Heart left ventricle (tissue), 13 donors: ENCODE data around the gene ROPN1L.

Source experiments
- POLR2A ChIP-seq, 2 donors: fragments of 450-650 bp; IDR thresholded peaks; one replicate each; pipeline ENCODE4 v1.6.1; 2017; ENCODE audit warnings: antibody characterized with exemption in 2 of 2, mild to moderate bottlenecking in 2 of 2, moderate library complexity in 2 of 2
- TF ChIP-seq, protein P1 (sequence below), 12 donors: fragments of 200-600 bp; sonication (generic) in 4 of 12; IDR thresholded peaks; one replicate each; pipeline versions ENCODE4 v1.5.0 to v1.8.0; 2018 to 2022; ENCODE audit warnings: antibody characterized with exemption in 12 of 12, mild to moderate bottlenecking in 5 of 12
- donor health status: ischemic (EF 13 %, LVEDD 7.1; RV severe dilation, severe dysfunction).
- donor health status: DM: no; HTN: yes; CAD: no.
- donor health status: DM: no; HTN: no; CAD: no.
- donor health status: ischemic (EF 25% LVEDD 6.9; RV normal size, moderate dysfunction).
- donor health status: ischemic (EF 25% LVEDD 5.7; RV mildly dilated, moderate dysfunction).
- donor health status: ischemic (EF 35%, LVEDD 5.7; RV mildly dilated, moderate dysfunction).
- donor health status: nonischemic (EF 11% LVEDD 7.7; RV severe dilation, severe dysfunction).
- donor health status: DM: yes; HTN: yes; CAD: no.
- donor health status: PGD.
- donor health status: ischemic (EF 29% LVEDD 5.4; RV normal size, mild dysfunction).
- donor health status: nonischemic (EF 23%, LVEDD 6.1; RV moderate dilation, normal function).

DNA sequence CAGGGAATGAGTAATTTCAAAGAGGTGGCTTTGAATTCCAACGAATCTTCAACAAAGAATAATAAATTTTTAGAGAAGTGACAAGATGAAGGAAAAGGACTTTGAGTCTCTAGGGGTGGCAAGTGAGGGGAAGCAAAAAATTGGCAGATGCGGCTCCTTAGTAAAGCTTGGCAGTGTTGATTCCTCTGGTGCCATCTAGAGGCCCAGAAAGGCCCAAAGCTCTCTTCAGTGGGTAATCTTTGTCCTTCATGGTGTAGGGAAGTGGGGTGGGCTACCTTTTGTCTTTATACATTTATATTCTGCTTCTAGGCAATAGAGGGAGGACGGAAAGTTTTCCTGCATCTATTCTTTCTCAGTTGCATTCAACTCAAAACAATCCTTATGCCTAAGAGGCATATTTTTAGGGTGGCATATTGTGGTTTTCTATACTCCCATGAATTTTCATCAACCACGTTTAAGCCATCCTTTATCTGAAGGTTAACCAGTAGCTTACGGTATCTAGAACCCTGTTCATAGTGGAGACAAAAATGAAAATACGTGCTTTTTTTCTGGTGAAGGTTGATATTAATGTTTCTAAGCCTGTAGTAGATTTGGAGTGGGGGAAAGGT, 17.5 kb upstream of the ROPN1L start:
- TF ChIP-seq POLR2A (IDR thresholded peaks at IDR 0.05), result no peak
- TF ChIP-seq, protein P1, sequence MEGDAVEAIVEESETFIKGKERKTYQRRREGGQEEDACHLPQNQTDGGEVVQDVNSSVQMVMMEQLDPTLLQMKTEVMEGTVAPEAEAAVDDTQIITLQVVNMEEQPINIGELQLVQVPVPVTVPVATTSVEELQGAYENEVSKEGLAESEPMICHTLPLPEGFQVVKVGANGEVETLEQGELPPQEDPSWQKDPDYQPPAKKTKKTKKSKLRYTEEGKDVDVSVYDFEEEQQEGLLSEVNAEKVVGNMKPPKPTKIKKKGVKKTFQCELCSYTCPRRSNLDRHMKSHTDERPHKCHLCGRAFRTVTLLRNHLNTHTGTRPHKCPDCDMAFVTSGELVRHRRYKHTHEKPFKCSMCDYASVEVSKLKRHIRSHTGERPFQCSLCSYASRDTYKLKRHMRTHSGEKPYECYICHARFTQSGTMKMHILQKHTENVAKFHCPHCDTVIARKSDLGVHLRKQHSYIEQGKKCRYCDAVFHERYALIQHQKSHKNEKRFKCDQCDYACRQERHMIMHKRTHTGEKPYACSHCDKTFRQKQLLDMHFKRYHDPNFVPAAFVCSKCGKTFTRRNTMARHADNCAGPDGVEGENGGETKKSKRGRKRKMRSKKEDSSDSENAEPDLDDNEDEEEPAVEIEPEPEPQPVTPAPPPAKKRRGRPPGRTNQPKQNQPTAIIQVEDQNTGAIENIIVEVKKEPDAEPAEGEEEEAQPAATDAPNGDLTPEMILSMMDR (IDR thresholded peaks at IDR 0.05), result peak; percentile 18 to 63 (median 46)
